GM12873 (cell line): ENCODE data around the gene SH3BP1.
A peak's percentile ranks its signal among the peaks of the same experiment; 100 is the strongest.

ENCODE experiments used
- TF ChIP-seq, protein P1 (sequence below): IDR thresholded peaks from 2 replicates; pipeline ENCODE4 v1.5.1; 2012; ENCODE audit warnings: low read depth, mild to moderate bottlenecking, moderate library complexity, low read length, control low read depth; ENCODE audit not compliant: insufficient read depth; ENCODE audit errors: missing control alignments

Gene SH3BP1

DNA sequence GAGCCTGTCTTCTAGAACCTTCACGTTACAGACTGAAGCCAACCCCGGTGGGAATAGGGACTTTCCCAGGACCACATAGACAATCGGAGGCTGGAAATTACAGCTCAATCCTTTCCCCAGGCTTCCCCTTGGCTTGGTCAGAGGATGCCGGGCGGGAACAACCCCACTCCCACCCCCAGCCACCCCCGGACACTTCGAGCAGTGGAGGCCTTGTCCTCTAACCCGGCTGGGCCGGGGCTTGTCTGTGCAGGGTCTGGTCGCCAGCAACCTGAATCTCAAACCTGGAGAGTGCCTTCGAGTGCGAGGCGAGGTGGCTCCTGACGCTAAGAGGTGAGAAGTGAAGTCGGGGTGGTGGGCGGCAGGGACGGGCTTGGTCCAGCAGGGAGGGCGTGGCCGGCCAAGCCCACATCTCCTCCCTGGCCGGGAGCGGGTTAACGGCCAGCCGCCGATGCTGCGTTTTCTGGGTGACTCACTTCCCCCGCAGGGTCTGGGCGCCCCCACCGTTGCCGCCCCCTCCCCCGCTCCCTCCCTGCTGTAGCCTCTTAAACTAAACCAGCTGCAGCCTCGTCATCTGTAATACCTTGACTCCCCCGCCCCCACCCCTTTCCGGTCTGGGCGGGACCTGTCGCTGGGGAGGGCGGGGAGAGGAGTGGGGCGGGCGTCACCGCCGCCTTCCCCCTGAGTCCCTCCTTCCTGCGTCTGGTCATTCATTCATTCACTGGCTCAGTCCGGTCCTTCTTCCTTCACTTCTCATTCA is 37.4 kb downstream of the SH3BP1 start:
- TF ChIP-seq, protein P1, sequence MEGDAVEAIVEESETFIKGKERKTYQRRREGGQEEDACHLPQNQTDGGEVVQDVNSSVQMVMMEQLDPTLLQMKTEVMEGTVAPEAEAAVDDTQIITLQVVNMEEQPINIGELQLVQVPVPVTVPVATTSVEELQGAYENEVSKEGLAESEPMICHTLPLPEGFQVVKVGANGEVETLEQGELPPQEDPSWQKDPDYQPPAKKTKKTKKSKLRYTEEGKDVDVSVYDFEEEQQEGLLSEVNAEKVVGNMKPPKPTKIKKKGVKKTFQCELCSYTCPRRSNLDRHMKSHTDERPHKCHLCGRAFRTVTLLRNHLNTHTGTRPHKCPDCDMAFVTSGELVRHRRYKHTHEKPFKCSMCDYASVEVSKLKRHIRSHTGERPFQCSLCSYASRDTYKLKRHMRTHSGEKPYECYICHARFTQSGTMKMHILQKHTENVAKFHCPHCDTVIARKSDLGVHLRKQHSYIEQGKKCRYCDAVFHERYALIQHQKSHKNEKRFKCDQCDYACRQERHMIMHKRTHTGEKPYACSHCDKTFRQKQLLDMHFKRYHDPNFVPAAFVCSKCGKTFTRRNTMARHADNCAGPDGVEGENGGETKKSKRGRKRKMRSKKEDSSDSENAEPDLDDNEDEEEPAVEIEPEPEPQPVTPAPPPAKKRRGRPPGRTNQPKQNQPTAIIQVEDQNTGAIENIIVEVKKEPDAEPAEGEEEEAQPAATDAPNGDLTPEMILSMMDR = no peak

DNA sequence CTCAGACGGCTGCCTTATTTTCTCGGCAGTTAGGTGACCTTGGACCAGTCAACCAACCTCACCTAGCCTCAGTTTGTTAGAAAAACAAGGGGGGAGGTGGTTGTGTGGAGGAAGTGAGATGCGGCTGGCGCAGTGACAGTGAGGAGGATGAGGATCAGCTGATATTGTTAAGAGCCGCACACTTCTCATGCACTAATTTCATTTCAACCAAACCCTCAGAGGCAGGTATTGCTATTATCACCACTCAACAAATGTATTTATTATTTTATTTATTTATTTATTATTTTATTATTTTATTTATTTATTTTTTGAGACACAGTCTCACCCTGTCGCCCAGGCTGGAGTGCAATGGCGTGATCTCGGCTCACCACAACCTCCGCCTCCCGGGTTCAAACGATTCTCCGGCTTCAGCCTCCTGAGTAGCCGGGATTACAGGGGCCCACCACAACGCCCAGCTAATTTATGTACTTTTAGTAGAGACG is 38.1 kb downstream of the SH3BP1 start:
- TF ChIP-seq, protein P1 = no peak

DNA sequence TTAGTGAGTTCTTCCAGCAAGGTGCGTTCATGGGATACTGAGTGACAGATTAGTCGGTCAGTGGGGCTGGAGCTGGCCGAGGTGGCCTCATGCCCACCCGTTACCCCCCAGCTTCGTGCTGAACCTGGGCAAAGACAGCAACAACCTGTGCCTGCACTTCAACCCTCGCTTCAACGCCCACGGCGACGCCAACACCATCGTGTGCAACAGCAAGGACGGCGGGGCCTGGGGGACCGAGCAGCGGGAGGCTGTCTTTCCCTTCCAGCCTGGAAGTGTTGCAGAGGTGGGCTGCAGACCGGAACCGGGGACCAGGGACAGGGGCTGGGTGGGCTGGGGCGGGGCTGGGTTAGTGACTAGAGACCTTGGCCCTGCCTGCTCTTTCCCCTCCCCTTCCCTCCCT is 38.9 kb downstream of the SH3BP1 start:
- TF ChIP-seq, protein P1 = no peak

DNA sequence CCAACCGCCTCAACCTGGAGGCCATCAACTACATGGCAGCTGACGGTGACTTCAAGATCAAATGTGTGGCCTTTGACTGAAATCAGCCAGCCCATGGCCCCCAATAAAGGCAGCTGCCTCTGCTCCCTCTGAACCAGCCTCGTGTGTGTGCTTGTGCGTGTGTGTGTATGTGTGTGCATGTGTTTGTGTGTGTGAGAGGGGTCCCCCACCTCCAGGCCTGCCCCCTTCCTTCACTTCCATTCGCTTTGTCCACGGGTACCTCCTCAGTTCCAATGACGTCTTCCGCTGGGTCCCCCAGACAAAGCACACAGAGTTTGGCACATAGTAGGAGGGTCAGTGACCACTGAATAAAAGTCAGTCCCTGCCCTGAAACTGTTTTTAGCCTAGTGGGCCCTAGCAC is 40.2 kb downstream of the SH3BP1 start:
- TF ChIP-seq, protein P1 = no peak

DNA sequence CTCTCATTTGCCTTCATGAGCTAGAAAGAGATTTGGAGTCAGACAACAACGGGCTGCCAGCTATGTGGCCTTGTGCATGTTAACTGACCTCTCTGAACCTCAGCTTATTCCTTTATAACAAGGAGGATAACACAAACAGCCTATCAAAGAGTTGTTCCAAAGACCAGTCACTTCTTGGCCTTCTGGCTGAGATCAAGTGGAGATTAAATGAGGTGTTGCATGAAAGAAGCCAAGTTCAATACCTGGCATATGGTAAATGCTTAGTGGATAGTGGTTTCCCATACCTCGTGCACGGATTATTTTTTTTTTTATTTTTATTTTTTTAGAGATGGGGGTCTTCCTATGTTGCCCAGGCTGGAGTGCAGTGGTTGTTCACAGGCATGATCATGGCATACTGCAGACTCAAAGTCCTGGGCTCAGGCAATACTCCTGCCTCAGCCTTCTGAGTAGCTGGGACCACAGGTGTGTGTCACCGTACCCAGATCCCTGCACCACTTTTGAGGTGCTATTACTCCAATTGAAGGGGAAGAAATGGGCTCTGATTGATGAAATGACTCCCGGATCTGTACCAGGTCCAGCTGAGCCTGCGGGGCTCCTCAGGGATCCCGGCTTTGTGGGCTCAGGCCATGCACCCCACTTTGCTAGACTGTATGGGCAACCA is 40.9 kb downstream of the SH3BP1 start:
- TF ChIP-seq, protein P1 = no peak

DNA sequence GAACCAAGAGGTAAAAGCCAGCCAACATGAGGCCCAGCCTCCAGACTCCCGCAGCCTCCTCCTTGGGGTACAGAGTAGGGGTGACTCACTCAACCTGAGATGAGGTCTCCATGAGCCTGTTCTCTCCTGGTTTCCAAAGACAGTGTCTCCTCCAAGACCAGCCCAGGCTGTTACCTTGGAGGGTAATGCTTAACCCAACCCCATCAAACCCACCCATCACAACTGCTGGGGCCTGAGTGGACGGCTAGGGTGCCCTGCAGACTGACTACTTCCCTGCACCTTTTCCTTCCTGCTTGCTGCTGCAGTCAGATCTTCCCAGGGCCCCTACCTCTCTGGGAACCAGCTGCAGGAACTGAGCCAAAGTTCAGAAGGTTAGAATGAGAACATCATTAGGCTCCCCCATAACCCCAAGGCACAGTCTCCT is 41.5 kb downstream of the SH3BP1 start:
- TF ChIP-seq, protein P1 = no peak

DNA sequence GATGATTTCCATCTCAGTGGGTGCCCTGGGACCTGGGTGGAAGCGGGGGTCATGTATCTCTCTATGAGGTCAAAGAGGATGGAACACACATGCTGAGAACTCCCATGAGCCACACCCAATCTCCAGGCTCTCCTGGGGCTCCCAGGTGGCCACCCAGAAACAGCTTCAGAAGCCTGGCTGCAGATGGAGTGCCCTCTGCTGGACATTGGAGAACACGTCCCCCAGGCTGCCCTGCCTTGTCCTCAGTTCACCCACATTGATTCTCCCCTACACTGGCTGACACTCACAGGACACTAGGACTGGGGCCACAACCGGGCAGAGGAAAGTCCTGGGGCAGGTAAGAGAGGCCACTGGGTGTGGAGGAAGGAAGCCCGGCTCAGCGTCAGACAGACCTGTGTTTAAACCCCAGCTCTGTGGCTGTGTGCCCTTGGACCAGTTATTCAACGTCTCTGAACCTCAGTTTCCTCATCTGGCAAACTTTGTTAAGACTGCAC is 42.1 kb downstream of the SH3BP1 start:
- TF ChIP-seq, protein P1 = peak; percentile 97
